Left ventricle myocardium inferior (tissue), 1 donor: ENCODE results near the gene HNRNPL. TPM values are rescaled to one million over a fixed set of nuclear protein-coding genes. Genes with fewer than 3 reads are reported as not detected.
"Not testable (repeated sequence)": the region's sequence is repeated elsewhere in the genome, so short reads cannot be mapped to it uniquely, and the experiment has no call there.

ENCODE experiments used
- DNase-seq: peaks from one replicate; pipeline ENCODE4 v3.0.0-alpha.2; 2020
- H3K27ac ChIP-seq: fragments of 200-600 bp; replicated peaks from 2 replicates; pipeline ENCODE4 v1.8.0; 2021
- H3K27me3 ChIP-seq: fragments of 200-600 bp; 2 replicates; pipeline ENCODE4 v1.8.0; 2021; ENCODE audit warnings: low read depth
- H3K36me3 ChIP-seq: fragments of 200-600 bp; 2 replicates; pipeline ENCODE4 v1.8.0; 2021
- H3K4me1 ChIP-seq: fragments of 200-600 bp; 2 replicates; pipeline ENCODE4 v1.8.0; 2021
- H3K4me3 ChIP-seq: fragments of 200-600 bp; 2 replicates; pipeline ENCODE4 v1.8.0; 2021; ENCODE audit warnings: mild to moderate bottlenecking, moderate library complexity
- H3K9me3 ChIP-seq: fragments of 200-600 bp; replicated peaks from 2 replicates; pipeline ENCODE4 v1.8.0; 2021
- CTCF ChIP-seq: fragments of 200-600 bp; IDR thresholded peaks from 2 replicates; pipeline ENCODE4 v1.8.0; 2021; ENCODE audit warnings: antibody characterized with exemption, mild to moderate bottlenecking, borderline replicate concordance
- intact Hi-C: fragments of 100-400 bp; cut with micrococcal nuclease; formaldehyde crosslinking; loops from one replicate; pipeline ENCODE4 v1.11.0; 2022
- total RNA-seq: library from RNA; stranded (reverse); fragmentation: NEBNext Ultra II Directional; extraction: Animal tissue kit (Norgen Biotek cat#: 25700); gene quantifications from one replicate; pipeline ENCODE4 v1.2.1, GENCODE V29; 2021
- donor health status: DM: no; HTN: yes; CAD: no; lungs with severe emphysema.

HNRNPL gene
- total RNA-seq, 1 donor from 2014 or later = 140 TPM

GRCh38 chr19:38813323-38813722, 36.5 kb downstream of the HNRNPL start:
- intact Hi-C loops = no loop called here
- TF ChIP-seq CTCF = no peak
- no peak overlapping the region for H3K27ac ChIP-seq

GRCh38 chr19:38812841-38813320, 36.9 kb downstream of the HNRNPL start, which contains the start of gene LGALS4:
TSS of gene LGALS4 (minus strand) at chr19:38812945. CDS start at chr19:38812886, 59 bp downstream.
- intact Hi-C loops = no loop called here
- no peak within 1 kb of the TSS for H3K4me3 ChIP-seq
- no peak for DNase-seq
- no peak for TF ChIP-seq CTCF
- peaks cover 33% of the 10 kb centered on the region for H3K36me3 ChIP-seq
- H3K27ac ChIP-seq = no peak within 1 kb of the TSS
- no peaks in the 10 kb centered on the region for H3K4me1 ChIP-seq
- no peaks in the 10 kb centered on the region for H3K27me3 ChIP-seq
- H3K9me3 ChIP-seq = no peaks in the 10 kb centered on the region

More at GRCh38 chr19:38813323-38813722, 36.5 kb downstream of the HNRNPL start:
- Histone ChIP-seq H3K9me3 (no peaks in the 10 kb centered on the region), H3K4me3 (no peak overlapping the region), H3K4me1 (no peaks in the 10 kb centered on the region), H3K36me3 (peaks cover 38% of the 10 kb centered on the region), H3K27me3 (no peaks in the 10 kb centered on the region)
- no peak for DNase-seq

GRCh38 chr19:38812009-38812840, 37.6 kb downstream of the HNRNPL start:
- H3K36me3 ChIP-seq = peaks cover 27% of the 10 kb centered on the region
- H3K4me3 ChIP-seq = no peak overlapping the region
- no peaks in the 10 kb centered on the region for H3K9me3 ChIP-seq
- H3K27ac ChIP-seq = no peak overlapping the region
- no peaks in the 10 kb centered on the region for H3K4me1 ChIP-seq
- H3K27me3 ChIP-seq = no peaks in the 10 kb centered on the region
- DNase-seq = no peak
- TF ChIP-seq CTCF = no peak
- intact Hi-C loops = no loop called here

GRCh38 chr19:38809592-38810252, 40.1 kb downstream of the HNRNPL start:
- peaks cover 2% of the 10 kb centered on the region for H3K36me3 ChIP-seq
- no peak overlapping the region for H3K27ac ChIP-seq
- intact Hi-C loops = no loop called here
- no peak for TF ChIP-seq CTCF
- no peaks in the 10 kb centered on the region for H3K27me3 ChIP-seq
- no peak for DNase-seq
- no peak overlapping the region for H3K4me3 ChIP-seq
- H3K9me3 ChIP-seq = no peaks in the 10 kb centered on the region
- peaks cover 9% of the 10 kb centered on the region for H3K4me1 ChIP-seq

- intact Hi-C loops = no loop called here
- H3K27ac ChIP-seq = no peak overlapping the region
- TF ChIP-seq CTCF = no peak
These were observed 41.0 kb downstream of the HNRNPL start for GRCh38 chr19:38808741-38809140.

GRCh38 chr19:38807374-38808098, 42.2 kb downstream of the HNRNPL start:
- intact Hi-C loops = not testable (repeated sequence)

More at GRCh38 chr19:38808741-38809140, 41.0 kb downstream of the HNRNPL start:
- Histone ChIP-seq H3K9me3 (no peaks in the 10 kb centered on the region), H3K4me1 (peaks cover 10% of the 10 kb centered on the region), H3K27me3 (no peaks in the 10 kb centered on the region), H3K4me3 (no peak overlapping the region), H3K36me3 (no peaks in the 10 kb centered on the region)
- no peak for DNase-seq

More at GRCh38 chr19:38807374-38808098, 42.2 kb downstream of the HNRNPL start:
- not testable (repeated sequence) for H3K27me3 ChIP-seq, H3K36me3 ChIP-seq, H3K9me3 ChIP-seq, DNase-seq, H3K27ac ChIP-seq, H3K4me3 ChIP-seq
- peaks cover 10% of the 10 kb centered on the region for H3K4me1 ChIP-seq
